Measurements from ENCODE around the gene PRR30.

DNA sequence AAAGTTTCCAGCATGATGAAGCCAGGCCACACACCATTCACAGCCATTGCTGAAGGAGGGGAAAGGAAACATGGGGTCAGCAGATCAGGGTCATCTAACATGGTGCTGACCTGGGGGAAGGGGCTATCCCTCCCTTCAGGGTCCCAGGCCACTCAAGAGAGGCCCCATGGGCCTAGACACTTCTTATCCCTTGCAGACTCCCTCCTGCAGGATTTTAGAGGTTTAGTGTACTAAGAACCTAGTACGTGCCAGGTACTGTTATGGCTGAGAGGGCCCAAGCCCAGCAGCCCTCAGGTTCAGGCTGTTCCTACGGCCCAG is 43.8 kb downstream of the PRR30 start:
- TF ChIP-seq POLR2A (IDR thresholded peaks at IDR 0.05), result no peak
- TF ChIP-seq, protein P1, sequence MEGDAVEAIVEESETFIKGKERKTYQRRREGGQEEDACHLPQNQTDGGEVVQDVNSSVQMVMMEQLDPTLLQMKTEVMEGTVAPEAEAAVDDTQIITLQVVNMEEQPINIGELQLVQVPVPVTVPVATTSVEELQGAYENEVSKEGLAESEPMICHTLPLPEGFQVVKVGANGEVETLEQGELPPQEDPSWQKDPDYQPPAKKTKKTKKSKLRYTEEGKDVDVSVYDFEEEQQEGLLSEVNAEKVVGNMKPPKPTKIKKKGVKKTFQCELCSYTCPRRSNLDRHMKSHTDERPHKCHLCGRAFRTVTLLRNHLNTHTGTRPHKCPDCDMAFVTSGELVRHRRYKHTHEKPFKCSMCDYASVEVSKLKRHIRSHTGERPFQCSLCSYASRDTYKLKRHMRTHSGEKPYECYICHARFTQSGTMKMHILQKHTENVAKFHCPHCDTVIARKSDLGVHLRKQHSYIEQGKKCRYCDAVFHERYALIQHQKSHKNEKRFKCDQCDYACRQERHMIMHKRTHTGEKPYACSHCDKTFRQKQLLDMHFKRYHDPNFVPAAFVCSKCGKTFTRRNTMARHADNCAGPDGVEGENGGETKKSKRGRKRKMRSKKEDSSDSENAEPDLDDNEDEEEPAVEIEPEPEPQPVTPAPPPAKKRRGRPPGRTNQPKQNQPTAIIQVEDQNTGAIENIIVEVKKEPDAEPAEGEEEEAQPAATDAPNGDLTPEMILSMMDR (IDR thresholded peaks at IDR 0.05), result no peak

Measured in right lobe of liver (tissue), 4 donors.